Activated CD8-positive, alpha-beta memory T cell treated with anti-CD3 and anti-CD28 coated beads, Interleukin-2, amount 10 ng/mL, durations not matched to agents 7 days and 5 days (primary cell): ENCODE data around the gene TIAM2. TPM values are rescaled to one million over a fixed set of nuclear protein-coding genes. Genes with fewer than 3 reads are reported as not detected.
A peak's percentile ranks its signal among the peaks of the same experiment; 100 is the strongest.
"Not testable (repeated sequence)": the region's sequence is repeated elsewhere in the genome, so short reads cannot be mapped to it uniquely, and the experiment has no call there.

Source experiments
- ATAC-seq: fragments of 150-1000 bp; cut with Tn5 transposase; one replicate; pipeline ENCODE4 v1.10.0; 2021; ENCODE audit warnings: moderate library complexity
- CTCF ChIA-PET: fragments of 350-600 bp; sonication (Branson Sonifier 250); formaldehyde crosslinking; loops from one replicate; lab custom pipeline; 2021; ENCODE audit warnings: antibody characterized with exemption; lab: Charles Lee
- DNase-seq: peaks from one replicate; pipeline ENCODE4 v3.0.0-alpha.2; 2020
- H3K27ac Mint-ChIP-seq: one replicate; pipeline ENCODE4 v1.8.0; 2021; ENCODE audit warnings: mild to moderate bottlenecking, mixed read lengths
- H3K27me3 Mint-ChIP-seq: one replicate; pipeline ENCODE4 v1.8.0; 2021; ENCODE audit warnings: mixed read lengths
- H3K36me3 Mint-ChIP-seq: one replicate; pipeline ENCODE4 v1.8.0; 2021; ENCODE audit warnings: mild to moderate bottlenecking, mixed read lengths
- H3K4me1 Mint-ChIP-seq: one replicate; pipeline ENCODE4 v1.8.0; 2021; ENCODE audit warnings: mixed read lengths
- H3K4me3 Mint-ChIP-seq: one replicate; pipeline ENCODE4 v1.8.0; 2021; ENCODE audit warnings: mild to moderate bottlenecking, moderate library complexity, mixed read lengths
- H3K9me3 Mint-ChIP-seq: one replicate; pipeline ENCODE4 v1.8.0; 2022; ENCODE audit warnings: low read depth, mixed read lengths
- total RNA-seq, 2 experiments: library from RNA; stranded (reverse); gene quantifications; one replicate each; pipeline ENCODE4 v1.2.3, GENCODE V29; 2021

Gene TIAM2
- total RNA-seq, 2 experiments from 2014 or later, result 6.9 to 14.6 TPM

- Mint-ChIP-seq H3K4me1 (peaks cover 49% of the 10 kb centered on the region), H3K36me3 (peaks cover 13% of the 10 kb centered on the region), H3K9me3 (no peaks in the 10 kb centered on the region), H3K27me3 (no peaks in the 10 kb centered on the region), H3K27ac (peak overlapping the region; percentile 92), H3K4me3 (peak overlapping the region; percentile 56)
- DNase-seq (peak; percentile 90), ATAC-seq (peak; percentile 90)
- CTCF ChIA-PET, result interaction anchor here (1.0 to 4.4 kb wide), 11 partner anchors 12 to 495 kb away, joined by 3 to 60 read pairs (median 5); partner anchors contain the start of gene TFB1M
These were observed 176.1 kb downstream of the TIAM2 start for GRCh38 chr6:155171109-155171746.

GRCh38 chr6:155171747-155172449, 176.8 kb downstream of the TIAM2 start:
- ATAC-seq, result peak; percentile 2
- H3K4me1 Mint-ChIP-seq, result peaks cover 49% of the 10 kb centered on the region
- CTCF ChIA-PET, result interaction anchor here (0.8 to 4.4 kb wide), 14 partner anchors 12 to 496 kb away, joined by 3 to 60 read pairs (median 5); partner anchors contain the start of gene TFB1M

DNA sequence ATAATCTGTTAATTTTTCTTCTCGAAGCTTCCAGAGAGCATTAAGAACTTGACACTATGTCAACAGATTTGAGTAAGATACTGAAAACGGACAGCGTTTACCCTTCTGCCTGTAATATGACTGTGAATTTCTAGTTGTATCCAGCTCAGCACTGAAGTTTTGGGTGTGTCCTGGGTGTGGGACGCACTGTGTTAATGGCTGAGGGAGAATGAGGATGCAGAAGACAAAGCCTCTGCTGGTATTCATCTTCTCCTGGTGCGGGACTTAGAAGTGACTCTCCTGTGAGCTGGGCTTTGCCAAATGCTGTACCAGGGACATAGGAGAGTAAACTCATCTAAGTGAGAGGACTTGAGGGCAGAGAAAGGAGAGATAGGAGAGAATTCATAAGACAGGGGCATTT, 178.4 kb downstream of the TIAM2 start:
- DNase-seq, result no peak
- H3K4me1 Mint-ChIP-seq, result peaks cover 49% of the 10 kb centered on the region
- ATAC-seq, result no peak
- H3K27ac Mint-ChIP-seq, result no peak overlapping the region
- no peaks in the 10 kb centered on the region for H3K9me3 Mint-ChIP-seq
- peaks cover 7% of the 10 kb centered on the region for H3K36me3 Mint-ChIP-seq
- no peak overlapping the region for H3K4me3 Mint-ChIP-seq
- CTCF ChIA-PET, result interaction anchor here (0.8 to 4.4 kb wide), 12 partner anchors 15 to 498 kb away, joined by 3 to 60 read pairs (median 6); no protein-coding TSS in a partner anchor
- H3K27me3 Mint-ChIP-seq, result no peaks in the 10 kb centered on the region

More at GRCh38 chr6:155171747-155172449, 176.8 kb downstream of the TIAM2 start:
- Mint-ChIP-seq H3K36me3 (peaks cover 8% of the 10 kb centered on the region), H3K27me3 (no peaks in the 10 kb centered on the region), H3K4me3 (peak overlapping the region; percentile 56), H3K27ac (peak overlapping the region; percentile 92), H3K9me3 (no peaks in the 10 kb centered on the region)
- DNase-seq, result peak; percentile 47

DNA sequence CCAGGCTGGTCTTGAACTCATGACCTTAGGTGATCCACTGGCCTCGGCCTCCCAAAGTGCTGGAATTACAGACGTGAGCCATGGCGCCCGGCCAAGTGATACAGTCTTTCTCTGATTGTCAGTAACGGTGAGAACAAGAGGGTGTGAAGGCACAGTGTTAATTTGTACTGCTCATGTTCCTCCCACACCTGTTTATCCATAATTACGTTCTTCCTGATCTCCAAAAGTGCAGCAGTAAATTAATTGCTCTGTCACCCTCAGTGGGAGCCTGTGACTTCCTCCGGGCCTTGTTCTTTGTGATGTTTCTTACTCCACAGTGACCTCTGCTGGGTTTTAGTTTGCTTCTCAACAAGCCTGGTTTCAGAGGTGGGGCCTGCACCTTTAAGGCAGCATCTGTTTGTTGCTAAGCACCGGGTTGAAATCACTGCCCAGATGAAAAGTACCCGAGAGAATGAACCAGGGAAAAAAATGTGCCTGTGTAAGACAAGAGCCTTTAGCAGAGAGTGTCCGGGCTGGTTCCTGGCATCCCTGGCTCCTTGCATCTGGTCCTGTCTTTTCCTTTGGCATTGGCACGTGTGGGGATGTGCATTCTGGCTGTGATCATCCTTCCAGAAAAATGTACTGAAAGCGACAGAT, 179.6 kb downstream of the TIAM2 start:
- H3K27ac Mint-ChIP-seq, result peak overlapping the region; percentile 44
- no peaks in the 10 kb centered on the region for H3K9me3 Mint-ChIP-seq
- ATAC-seq (peak; percentile 60), DNase-seq (peak; percentile 80)
- CTCF ChIA-PET, result interaction anchor here (0.8 to 4.4 kb wide), 10 partner anchors 20 to 499 kb away, joined by 3 to 60 read pairs (median 4); no protein-coding TSS in a partner anchor
- H3K36me3 Mint-ChIP-seq, result peaks cover under 1% of the 10 kb centered on the region
- H3K4me1 Mint-ChIP-seq, result peaks cover 44% of the 10 kb centered on the region
- H3K4me3 Mint-ChIP-seq, result no peak overlapping the region
- H3K27me3 Mint-ChIP-seq, result no peaks in the 10 kb centered on the region

DNA sequence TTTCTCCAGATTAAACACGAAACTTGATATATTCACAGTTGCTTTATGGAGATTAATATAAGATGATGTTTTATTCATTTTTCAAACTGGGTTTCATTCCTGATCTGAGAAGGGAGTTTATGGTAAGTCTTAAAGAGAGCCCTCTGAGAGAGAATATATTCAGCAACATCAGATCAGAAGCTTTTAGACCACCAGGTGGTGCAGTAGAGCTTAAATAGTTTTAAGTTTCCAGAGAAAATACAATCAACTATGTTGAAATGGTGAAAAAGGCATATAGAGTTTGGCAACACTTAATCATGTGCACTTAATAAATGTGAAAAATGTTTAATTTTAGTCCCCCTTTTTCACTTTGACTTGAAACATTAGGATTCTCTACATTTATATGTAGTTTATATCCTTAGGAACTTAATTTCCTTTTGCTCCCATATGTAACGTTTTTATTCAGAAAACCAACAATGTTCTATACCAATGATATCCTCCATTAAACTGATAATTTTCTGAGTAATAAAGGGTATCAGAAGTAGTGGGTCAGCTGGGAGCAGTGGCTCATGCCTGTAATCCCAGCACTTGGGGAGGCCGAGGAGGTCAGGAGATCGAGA, 182.3 kb downstream of the TIAM2 start:
- Mint-ChIP-seq H3K4me1 (peaks cover 27% of the 10 kb centered on the region), H3K27ac (no peak overlapping the region), H3K36me3 (no peaks in the 10 kb centered on the region), H3K4me3 (no peak overlapping the region), H3K9me3 (no peaks in the 10 kb centered on the region), H3K27me3 (no peaks in the 10 kb centered on the region)
- DNase-seq (peak; percentile 52), ATAC-seq (peak; percentile 41)
- CTCF ChIA-PET, result interaction anchor here (0.6 to 3.1 kb wide), 24 partner anchors 8 to 504 kb away, joined by 3 to 45 read pairs (median 4); partner anchors contain the start of gene TFB1M

DNA sequence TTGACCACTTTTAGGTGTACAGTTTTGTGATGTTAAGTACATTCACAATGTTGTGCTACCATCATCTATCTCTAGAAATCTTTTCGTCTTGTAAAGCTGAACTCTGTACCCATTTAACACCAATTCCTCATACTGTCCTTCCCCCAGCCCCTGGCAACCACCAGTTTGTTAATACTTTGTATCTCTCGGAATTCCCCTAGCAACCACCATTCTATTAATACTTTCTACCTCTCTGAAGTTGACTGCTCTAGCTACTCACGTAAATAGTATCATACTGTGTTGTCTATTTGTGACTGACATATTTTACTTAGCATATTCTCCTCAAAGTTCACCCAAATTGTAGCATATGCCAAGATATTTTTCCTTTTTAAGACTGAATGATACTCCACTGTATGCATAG, 186.4 kb downstream of the TIAM2 start:
- Mint-ChIP-seq H3K4me3 (no peak overlapping the region), H3K4me1 (peaks cover 16% of the 10 kb centered on the region), H3K36me3 (no peaks in the 10 kb centered on the region), H3K27me3 (no peaks in the 10 kb centered on the region), H3K27ac (peak overlapping the region; percentile 1), H3K9me3 (no peaks in the 10 kb centered on the region)
- DNase-seq (no peak), ATAC-seq (no peak)
- CTCF ChIA-PET, result no interaction called here

DNA sequence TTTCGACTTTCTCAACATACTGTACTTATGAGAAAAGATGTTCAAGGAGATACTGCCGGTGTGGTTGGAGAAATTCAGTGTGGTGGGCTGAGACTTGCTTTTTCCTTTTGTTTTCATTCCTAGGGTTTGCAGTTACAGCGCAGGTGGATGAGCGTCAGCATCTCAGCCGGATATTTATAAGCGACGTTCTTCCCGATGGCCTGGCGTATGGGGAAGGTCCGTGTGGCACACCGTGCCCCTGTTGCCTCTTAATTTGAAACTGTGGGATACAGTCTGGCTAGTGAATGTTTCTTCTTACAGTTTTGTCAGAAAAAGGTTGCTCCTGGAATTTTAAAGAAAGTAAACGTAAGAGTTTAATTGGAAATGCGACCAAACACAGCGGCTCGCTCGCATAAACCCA, 187.0 kb downstream of the TIAM2 start:
- no peak overlapping the region for H3K4me3 Mint-ChIP-seq
- CTCF ChIA-PET, result no interaction called here
- DNase-seq (no peak), ATAC-seq (no peak)
- H3K4me1 Mint-ChIP-seq, result peaks cover 17% of the 10 kb centered on the region
- H3K9me3 Mint-ChIP-seq, result no peaks in the 10 kb centered on the region
- no peak overlapping the region for H3K27ac Mint-ChIP-seq
- H3K27me3 Mint-ChIP-seq, result no peaks in the 10 kb centered on the region
- no peaks in the 10 kb centered on the region for H3K36me3 Mint-ChIP-seq

DNA sequence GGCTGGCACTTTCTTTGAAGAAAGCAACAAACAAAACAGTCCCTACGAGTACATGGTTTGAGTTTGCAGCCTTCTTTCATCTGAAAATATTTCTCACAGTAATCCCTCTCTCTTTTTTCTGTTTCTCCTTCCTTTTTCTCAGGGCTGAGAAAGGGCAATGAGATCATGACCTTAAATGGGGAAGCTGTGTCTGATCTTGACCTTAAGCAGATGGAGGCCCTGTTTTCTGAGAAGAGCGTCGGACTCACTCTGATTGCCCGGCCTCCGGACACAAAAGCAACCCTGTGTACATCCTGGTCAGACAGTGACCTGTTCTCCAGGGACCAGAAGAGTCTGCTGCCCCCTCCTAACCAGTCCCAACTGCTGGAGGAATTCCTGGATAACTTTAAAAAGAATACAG, 188.0 kb downstream of the TIAM2 start:
- no peak for ATAC-seq
- Mint-ChIP-seq H3K27ac (no peak overlapping the region), H3K36me3 (no peaks in the 10 kb centered on the region), H3K4me3 (no peak overlapping the region), H3K9me3 (no peaks in the 10 kb centered on the region), H3K27me3 (no peaks in the 10 kb centered on the region), H3K4me1 (peaks cover 24% of the 10 kb centered on the region)
- CTCF ChIA-PET, result interaction anchor here (1.4 kb wide), 2 partner anchors 11 to 65 kb away, joined by 3 to 4 read pairs; no protein-coding TSS in a partner anchor
- no peak for DNase-seq

GRCh38 chr6:155185041-155185440, 189.9 kb downstream of the TIAM2 start:
- CTCF ChIA-PET, result not testable (repeated sequence)

DNA sequence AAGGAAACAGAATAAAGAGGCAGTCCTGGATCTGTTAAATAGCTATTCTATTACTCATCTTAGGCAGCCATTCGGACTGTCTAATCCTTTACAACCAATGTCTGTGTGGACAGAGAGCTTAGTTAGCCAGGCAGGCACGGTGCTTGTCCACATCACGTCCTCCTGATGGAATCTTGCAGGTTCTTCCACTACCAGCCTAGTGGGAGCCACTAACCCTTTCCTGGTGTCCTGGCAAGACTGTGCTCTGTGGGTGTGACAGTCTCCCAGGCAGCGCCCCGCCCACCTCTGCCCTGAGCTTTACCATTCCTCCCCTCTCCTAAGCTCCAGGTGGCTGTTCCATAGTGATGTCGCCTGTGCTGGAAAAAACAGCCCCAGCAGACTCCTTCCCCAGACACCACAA, 190.4 kb downstream of the TIAM2 start:
- CTCF ChIA-PET, result no interaction called here
- Mint-ChIP-seq H3K27ac (peak overlapping the region; percentile 65), H3K27me3 (no peaks in the 10 kb centered on the region), H3K9me3 (no peaks in the 10 kb centered on the region), H3K36me3 (peaks cover 1% of the 10 kb centered on the region), H3K4me1 (peaks cover 43% of the 10 kb centered on the region), H3K4me3 (no peak overlapping the region)
- DNase-seq (no peak), ATAC-seq (peak; percentile 12)

More at GRCh38 chr6:155185041-155185440, 189.9 kb downstream of the TIAM2 start:
- DNase-seq, H3K27me3 Mint-ChIP-seq, ATAC-seq, H3K36me3 Mint-ChIP-seq, H3K27ac Mint-ChIP-seq, H3K9me3 Mint-ChIP-seq, H3K4me3 Mint-ChIP-seq: not testable (repeated sequence)
- H3K4me1 Mint-ChIP-seq, result peaks cover 43% of the 10 kb centered on the region

GRCh38 chr6:155186052-155186658, 191.0 kb downstream of the TIAM2 start:
- peaks cover 43% of the 10 kb centered on the region for H3K4me1 Mint-ChIP-seq
- DNase-seq, result peak; percentile 69
- no peaks in the 10 kb centered on the region for H3K9me3 Mint-ChIP-seq
- H3K4me3 Mint-ChIP-seq, result no peak overlapping the region
- H3K36me3 Mint-ChIP-seq, result peaks cover 1% of the 10 kb centered on the region
- H3K27ac Mint-ChIP-seq, result peak overlapping the region; percentile 65
- no peaks in the 10 kb centered on the region for H3K27me3 Mint-ChIP-seq
- peak; percentile 87 for ATAC-seq
- CTCF ChIA-PET, result interaction anchor here (1.3 kb wide), 1 partner anchor 15 kb away, joined by 4 read pairs; no protein-coding TSS in a partner anchor

DNA sequence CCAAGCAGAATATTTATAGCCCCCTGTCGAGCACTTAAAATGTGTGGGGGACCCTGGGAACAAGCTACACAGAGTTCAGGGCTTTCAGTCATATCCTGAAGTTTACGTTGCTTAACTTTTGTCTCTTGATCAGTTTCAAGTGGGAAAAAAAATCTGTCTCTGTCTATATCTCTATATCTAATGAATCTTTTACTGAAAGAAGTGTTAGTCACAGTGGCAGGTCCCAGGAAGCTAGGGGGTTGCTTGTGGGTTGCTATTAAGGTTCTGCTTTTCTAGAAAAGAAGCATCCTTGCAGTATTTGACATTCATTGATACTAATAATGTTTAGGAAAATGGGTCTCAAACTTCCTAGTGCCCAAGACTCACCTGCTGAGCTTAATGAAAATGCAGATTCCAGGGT, 192.0 kb downstream of the TIAM2 start:
- Mint-ChIP-seq H3K4me1 (peaks cover 38% of the 10 kb centered on the region), H3K4me3 (no peak overlapping the region), H3K36me3 (peaks cover 1% of the 10 kb centered on the region), H3K27ac (no peak overlapping the region), H3K9me3 (no peaks in the 10 kb centered on the region), H3K27me3 (no peaks in the 10 kb centered on the region)
- CTCF ChIA-PET, result interaction anchor here (1.0 to 1.5 kb wide), 3 partner anchors 10 to 259 kb away, joined by 3 to 4 read pairs (median 4); no protein-coding TSS in a partner anchor
- no peak for DNase-seq
- ATAC-seq, result no peak
